NCI-H1105 treated with DMSO at 0.1 percent for 48 hours (cell line): ENCODE measurements around the gene EPHB3.

ENCODE experiments used
- DNase-seq: peaks from one replicate; lab custom pipeline; 2025; lab: John Stamatoyannopoulos, UW

EPHB3 gene

GRCh38 chr3:184626923-184627322, 65.3 kb downstream of the EPHB3 start:
- DNase-seq = no peak

GRCh38 chr3:184629555-184630160, 68.1 kb downstream of the EPHB3 start:
- DNase-seq = no peak

GRCh38 chr3:184630861-184631471, 69.4 kb downstream of the EPHB3 start:
- DNase-seq = no peak

- no peak for DNase-seq
Measured at GRCh38 chr3:184631472-184631861, 69.9 kb downstream of the EPHB3 start.
